ENCODE measurements around the gene CYLD.

GRCh38 chr16:50699326-50700159 is 42.3 kb upstream of the CYLD start:
- no peak for TF ChIP-seq JUND (IDR thresholded peaks at IDR 0.05)
- no peak for TF ChIP-seq POLR2AphosphoS5 (IDR thresholded peaks at IDR 0.05; ENCODE audit: low read depth, low read length)
- TF ChIP-seq CTCF (IDR thresholded peaks at IDR 0.05 in 2 of 3, conservative IDR thresholded peaks at IDR 0.05 in 1 of 3; ENCODE audit: borderline replicate concordance in 1 of 3, insufficient read depth in 1 of 3, low read depth in 2 of 3, low read length in 2 of 3) = no peak
- no peak for TF ChIP-seq REST (IDR thresholded peaks at IDR 0.05; ENCODE audit: low read depth)
- no peak for TF ChIP-seq CEBPB (IDR thresholded peaks at IDR 0.05; ENCODE audit: low read depth)
- no peak for TF ChIP-seq SP1 (IDR thresholded peaks at IDR 0.05; ENCODE audit: low read depth)
- TF ChIP-seq RAD21 (IDR thresholded peaks at IDR 0.05; ENCODE audit: low read depth) = no peak
- no peak for TF ChIP-seq ZBTB33 (IDR thresholded peaks at IDR 0.05; ENCODE audit: extremely low read depth, insufficient replicate concordance, low read length)
- TF ChIP-seq POLR2A (IDR thresholded peaks at IDR 0.05; ENCODE audit: borderline replicate concordance, extremely low read depth, insufficient read depth, insufficient read length) = no peak
- TF ChIP-seq MAX (IDR thresholded peaks at IDR 0.05) = no peak
- no peak for TF ChIP-seq ELF1 (IDR thresholded peaks at IDR 0.05; ENCODE audit: borderline replicate concordance, low read depth)
- no peak for TF ChIP-seq EZH2 (IDR thresholded peaks at IDR 0.05)
- no peak for TF ChIP-seq YY1 (IDR thresholded peaks at IDR 0.05; ENCODE audit: extremely low read depth, insufficient replicate concordance, low read depth, low read length)
